ENCODE measurements around the gene KLK12.

Gene KLK12

DNA sequence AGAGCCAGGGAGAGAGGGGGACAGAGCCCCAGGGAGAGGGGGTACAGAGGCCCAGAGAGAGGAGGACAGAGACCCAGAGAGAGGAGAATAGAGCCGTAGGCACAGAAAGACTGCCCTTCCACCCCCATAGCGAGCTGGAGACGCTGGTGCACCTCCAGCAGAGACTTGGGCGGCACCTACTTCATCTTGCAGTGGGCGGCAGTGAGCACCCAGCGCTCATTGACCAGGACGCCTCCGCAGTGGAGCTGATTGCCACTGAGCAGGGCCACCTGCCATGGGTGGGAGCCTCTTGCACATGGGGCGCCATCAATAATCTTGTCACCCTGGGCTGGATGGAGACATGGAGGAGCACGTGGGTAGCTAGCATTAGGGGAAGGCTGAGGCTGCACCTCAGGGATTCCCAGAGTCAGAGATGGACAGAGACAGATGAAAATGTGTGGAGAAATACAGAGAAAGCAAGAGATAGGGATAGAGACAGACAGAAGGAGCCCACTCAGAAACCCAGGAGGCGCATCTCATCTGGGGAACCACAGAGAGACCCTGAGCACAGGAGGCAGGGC lies 53.1 kb downstream of the KLK12 start:
- Histone ChIP-seq H3K79me2 (ENCODE audit: low read length) (no peaks in the 10 kb centered on the region), H3K9ac (ENCODE audit: low read length) (no peak overlapping the region), H3F3A (ENCODE audit: insufficient read depth, low read length) (no peaks in the 10 kb centered on the region)

GRCh38 chr19:50980208-50980607 lies 54.6 kb downstream of the KLK12 start:
- H3K4me1 ChIP-seq (ENCODE audit: low read length) = no peaks in the 10 kb centered on the region
- no peaks in the 10 kb centered on the region for H3K36me3 ChIP-seq (replicated peaks; ENCODE audit: insufficient read depth, low read length)
- no peaks in the 10 kb centered on the region for H3K9me2 ChIP-seq (replicated peaks; ENCODE audit: insufficient read depth, low read length)
- no peak for DNase-seq
- no peaks in the 10 kb centered on the region for H4K20me1 ChIP-seq (ENCODE audit: insufficient read depth, low read length)
- no peak overlapping the region for H3K4me3 ChIP-seq (ENCODE audit: low read length)
- H3K27me3 ChIP-seq (replicated peaks; ENCODE audit: insufficient read depth, low read length) = no peaks in the 10 kb centered on the region; the same call in 1 of the 2 replicates
- H3K9me3 ChIP-seq (replicated peaks; ENCODE audit: insufficient read depth, low read length) = no peaks in the 10 kb centered on the region
- H3K79me2 ChIP-seq (ENCODE audit: low read length) = no peaks in the 10 kb centered on the region
- H3K4me2 ChIP-seq (ENCODE audit: low read depth, low read length) = no peak overlapping the region
- no peaks in the 10 kb centered on the region for H3F3A ChIP-seq (ENCODE audit: insufficient read depth, low read length)
- no peak overlapping the region for H2AFZ ChIP-seq (ENCODE audit: low read length)
- no peak overlapping the region for H3K9ac ChIP-seq (ENCODE audit: low read length)
- TF ChIP-seq, protein P1, sequence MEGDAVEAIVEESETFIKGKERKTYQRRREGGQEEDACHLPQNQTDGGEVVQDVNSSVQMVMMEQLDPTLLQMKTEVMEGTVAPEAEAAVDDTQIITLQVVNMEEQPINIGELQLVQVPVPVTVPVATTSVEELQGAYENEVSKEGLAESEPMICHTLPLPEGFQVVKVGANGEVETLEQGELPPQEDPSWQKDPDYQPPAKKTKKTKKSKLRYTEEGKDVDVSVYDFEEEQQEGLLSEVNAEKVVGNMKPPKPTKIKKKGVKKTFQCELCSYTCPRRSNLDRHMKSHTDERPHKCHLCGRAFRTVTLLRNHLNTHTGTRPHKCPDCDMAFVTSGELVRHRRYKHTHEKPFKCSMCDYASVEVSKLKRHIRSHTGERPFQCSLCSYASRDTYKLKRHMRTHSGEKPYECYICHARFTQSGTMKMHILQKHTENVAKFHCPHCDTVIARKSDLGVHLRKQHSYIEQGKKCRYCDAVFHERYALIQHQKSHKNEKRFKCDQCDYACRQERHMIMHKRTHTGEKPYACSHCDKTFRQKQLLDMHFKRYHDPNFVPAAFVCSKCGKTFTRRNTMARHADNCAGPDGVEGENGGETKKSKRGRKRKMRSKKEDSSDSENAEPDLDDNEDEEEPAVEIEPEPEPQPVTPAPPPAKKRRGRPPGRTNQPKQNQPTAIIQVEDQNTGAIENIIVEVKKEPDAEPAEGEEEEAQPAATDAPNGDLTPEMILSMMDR (IDR thresholded peaks at IDR 0.05; ENCODE audit: low read length) = no peak
- TF ChIP-seq EZH2 (optimal IDR thresholded peaks at IDR 0.05; ENCODE audit: low read depth, low read length) (no peak), EZH2phosphoT487 (IDR thresholded peaks at IDR 0.05; ENCODE audit: low read length) (no peak)
- H3K27ac ChIP-seq (ENCODE audit: low read length) = no peak overlapping the region

More for the DNA sequence above, 53.1 kb downstream of the KLK12 start:
- no peaks in the 10 kb centered on the region for H4K20me1 ChIP-seq (ENCODE audit: insufficient read depth, low read length)
- H3K9me3 ChIP-seq (replicated peaks; ENCODE audit: insufficient read depth, low read length) = no peaks in the 10 kb centered on the region
- H3K27ac ChIP-seq (ENCODE audit: low read length) = no peak overlapping the region
- H3K36me3 ChIP-seq (replicated peaks; ENCODE audit: insufficient read depth, low read length) = no peaks in the 10 kb centered on the region
- H3K9me2 ChIP-seq (replicated peaks; ENCODE audit: insufficient read depth, low read length) = no peaks in the 10 kb centered on the region
- no peak overlapping the region for H3K4me2 ChIP-seq (ENCODE audit: low read depth, low read length)
- no peaks in the 10 kb centered on the region for H3K4me1 ChIP-seq (ENCODE audit: low read length)
- peaks cover 8% of the 10 kb centered on the region; the same call in 1 of the 2 replicates for H3K27me3 ChIP-seq (replicated peaks; ENCODE audit: insufficient read depth, low read length)
- H2AFZ ChIP-seq (ENCODE audit: low read length) = no peak overlapping the region
- DNase-seq = no peak
- no peak for TF ChIP-seq EZH2 (optimal IDR thresholded peaks at IDR 0.05; ENCODE audit: low read depth, low read length)
- no peak for TF ChIP-seq EZH2phosphoT487 (IDR thresholded peaks at IDR 0.05; ENCODE audit: low read length)
- TF ChIP-seq, protein P1 (IDR thresholded peaks at IDR 0.05; ENCODE audit: low read length) = no peak
- no peak overlapping the region for H3K4me3 ChIP-seq (ENCODE audit: low read length)

DNA sequence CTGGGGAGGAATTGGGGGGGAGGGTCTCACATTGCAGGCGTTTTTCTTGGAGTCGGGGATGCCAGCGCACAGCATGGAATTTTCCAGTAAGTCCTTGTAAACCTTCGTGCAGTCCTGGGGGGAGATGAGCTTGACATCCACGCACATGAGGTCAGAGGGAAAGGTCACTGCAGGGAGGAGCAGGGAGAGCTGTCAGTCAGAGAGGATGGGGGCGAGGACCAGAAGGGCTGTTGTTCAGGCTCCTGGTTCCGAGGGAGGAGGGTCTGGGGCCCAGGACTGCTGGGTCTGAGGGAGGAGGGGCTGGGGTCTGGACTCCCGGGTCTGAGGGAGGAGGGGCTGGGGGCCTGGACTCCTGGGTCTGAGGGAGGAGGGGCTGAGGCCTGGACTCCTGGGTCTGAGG lies 55.0 kb downstream of the KLK12 start:
- H3F3A ChIP-seq (ENCODE audit: insufficient read depth, low read length) = no peaks in the 10 kb centered on the region
- H4K20me1 ChIP-seq (ENCODE audit: insufficient read depth, low read length) = no peaks in the 10 kb centered on the region
- H3K27me3 ChIP-seq (replicated peaks; ENCODE audit: insufficient read depth, low read length) = no peaks in the 10 kb centered on the region
- TF ChIP-seq, protein P1 (IDR thresholded peaks at IDR 0.05; ENCODE audit: low read length) = no peak
- TF ChIP-seq EZH2 (optimal IDR thresholded peaks at IDR 0.05; ENCODE audit: low read depth, low read length) = no peak
- TF ChIP-seq EZH2phosphoT487 (IDR thresholded peaks at IDR 0.05; ENCODE audit: low read length) = no peak
- H3K36me3 ChIP-seq (replicated peaks; ENCODE audit: insufficient read depth, low read length) = no peaks in the 10 kb centered on the region
- H2AFZ ChIP-seq (ENCODE audit: low read length) = no peak overlapping the region
- no peak overlapping the region for H3K27ac ChIP-seq (ENCODE audit: low read length)
- no peaks in the 10 kb centered on the region for H3K9me2 ChIP-seq (replicated peaks; ENCODE audit: insufficient read depth, low read length)
- H3K4me1 ChIP-seq (ENCODE audit: low read length) = no peaks in the 10 kb centered on the region
- no peak for DNase-seq
- no peaks in the 10 kb centered on the region for H3K79me2 ChIP-seq (ENCODE audit: low read length)
- H3K9me3 ChIP-seq (replicated peaks; ENCODE audit: insufficient read depth, low read length) = no peaks in the 10 kb centered on the region
- no peak overlapping the region for H3K4me2 ChIP-seq (ENCODE audit: low read depth, low read length)
- no peak overlapping the region for H3K9ac ChIP-seq (ENCODE audit: low read length)
- H3K4me3 ChIP-seq (ENCODE audit: low read length) = no peak overlapping the region
